ENCODE data around the gene LIAS. TPM values are rescaled to one million over a fixed set of nuclear protein-coding genes. Genes with fewer than 3 reads are reported as not detected.
A peak's percentile ranks its signal among the peaks of the same experiment; 100 is the strongest.

Gene LIAS
- total and polyA plus RNA-seq, 2 of the 13 experiments (the other 11 are each of a cell fraction or from before 2014, with no cell fraction given): 16.0 to 16.6 TPM

DNA sequence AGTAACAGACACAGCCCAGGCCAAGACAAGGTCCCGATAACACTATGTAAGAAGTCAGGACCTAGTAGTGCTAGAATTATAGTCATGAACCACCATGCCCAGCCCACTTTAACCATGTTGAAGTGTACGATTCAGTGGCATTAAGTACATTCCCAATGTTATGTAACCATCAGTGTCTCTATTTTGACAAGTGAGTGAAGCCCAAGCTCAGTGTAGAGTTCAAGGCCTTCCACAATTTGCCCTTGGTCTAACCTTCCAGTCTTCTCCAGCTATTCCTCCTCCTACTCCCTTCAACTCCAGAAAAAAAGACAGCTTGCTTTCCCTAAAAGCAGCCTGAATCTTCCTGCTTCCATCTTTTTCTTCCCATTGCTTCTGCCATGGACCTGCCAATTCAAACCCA, 31.5 kb downstream of the LIAS start:
- intact Hi-C loops (cut with micrococcal nuclease; ENCODE audit: unreplicated experiment) (no loop called here), in situ Hi-C loops (cut with HindIII; ENCODE audit: extremely low pct_ligation_motif_present, low pct_unique_long_range_greater_than_20kb) (no loop called here)
- FAIRE-seq (no peak), DNase-seq (ENCODE audit: low spot score) (no peak), ATAC-seq (no peak)
- H3K79me2 ChIP-seq (ENCODE audit: insufficient read depth, low read length): no peaks in the 10 kb centered on the region
- no peaks in the 10 kb centered on the region for H3K36me3 ChIP-seq (replicated peaks in 1 of 2; ENCODE audit: control insufficient read depth in 1 of 2, insufficient read depth in 2 of 2, low read length in 2 of 2)
- no TSS peak for BruUV-seq (replicated peaks)
- peaks cover 54% of the 10 kb centered on the region for H3K4me1 ChIP-seq (ENCODE audit: insufficient read depth, low read length)
- no peaks in the 10 kb centered on the region for H4K20me1 ChIP-seq (ENCODE audit: insufficient read depth, low read length)
- ChIA-PET POLR2A (no interaction called here), CTCF (ENCODE audit: low intra/inter-chr PET ratio, low total read pairs) (no interaction called here)
- H3K27me3 ChIP-seq (ENCODE audit: control insufficient read depth in 1 of 2, insufficient read depth in 2 of 2, low read length in 2 of 2): no peaks in the 10 kb centered on the region
- 0 out of 2 replicates have a peak, but pooled peaks have one; percentile 14 for TF ChIP-seq HNF4A (CRISPR knock-in tag; IDR thresholded peaks at IDR 0.05)
- TF ChIP-seq ESRRA (CRISPR knock-in tag; IDR thresholded peaks at IDR 0.05; ENCODE audit: low read depth): peak; percentile 83
- TF ChIP-seq EZH2 (conservative IDR thresholded peaks at IDR 0.05; ENCODE audit: low read depth, low read length): no peak
- TF ChIP-seq, protein P1, sequence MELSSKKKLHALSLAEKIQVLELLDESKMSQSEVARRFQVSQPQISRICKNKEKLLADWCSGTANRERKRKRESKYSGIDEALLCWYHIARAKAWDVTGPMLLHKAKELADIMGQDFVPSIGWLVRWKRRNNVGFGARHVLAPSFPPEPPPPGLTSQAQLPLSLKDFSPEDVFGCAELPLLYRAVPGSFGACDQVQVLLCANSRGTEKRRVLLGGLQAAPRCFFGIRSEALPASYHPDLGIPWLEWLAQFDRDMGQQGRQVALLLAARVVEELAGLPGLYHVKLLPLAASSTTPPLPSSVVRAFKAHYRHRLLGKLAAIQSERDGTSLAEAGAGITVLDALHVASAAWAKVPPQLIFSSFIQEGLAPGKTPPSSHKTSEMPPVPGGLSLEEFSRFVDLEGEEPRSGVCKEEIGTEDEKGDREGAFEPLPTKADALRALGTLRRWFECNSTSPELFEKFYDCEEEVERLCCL (CRISPR knock-in tag; IDR thresholded peaks at IDR 0.05; ENCODE audit: borderline replicate concordance): no peak
- TF ChIP-seq, protein P2, sequence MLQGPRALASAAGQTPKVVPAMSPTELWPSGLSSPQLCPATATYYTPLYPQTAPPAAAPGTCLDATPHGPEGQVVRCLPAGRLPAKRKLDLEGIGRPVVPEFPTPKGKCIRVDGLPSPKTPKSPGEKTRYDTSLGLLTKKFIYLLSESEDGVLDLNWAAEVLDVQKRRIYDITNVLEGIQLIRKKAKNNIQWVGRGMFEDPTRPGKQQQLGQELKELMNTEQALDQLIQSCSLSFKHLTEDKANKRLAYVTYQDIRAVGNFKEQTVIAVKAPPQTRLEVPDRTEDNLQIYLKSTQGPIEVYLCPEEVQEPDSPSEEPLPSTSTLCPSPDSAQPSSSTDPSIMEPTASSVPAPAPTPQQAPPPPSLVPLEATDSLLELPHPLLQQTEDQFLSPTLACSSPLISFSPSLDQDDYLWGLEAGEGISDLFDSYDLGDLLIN (CRISPR knock-in tag; IDR thresholded peaks at IDR 0.05; ENCODE audit: borderline replicate concordance): no peak
- TF ChIP-seq KDM2A (CRISPR knock-in tag; IDR thresholded peaks at IDR 0.05; ENCODE audit: borderline replicate concordance, low read depth): no peak
- no peak for TF ChIP-seq ZNF775 (CRISPR knock-in tag; IDR thresholded peaks at IDR 0.05; ENCODE audit: borderline replicate concordance)
- no peak for TF ChIP-seq NR2F6 (IDR thresholded peaks at IDR 0.05)
- no peak for TF ChIP-seq NR2F6 (CRISPR knock-in tag; IDR thresholded peaks at IDR 0.05)
- TF ChIP-seq, protein P3, sequence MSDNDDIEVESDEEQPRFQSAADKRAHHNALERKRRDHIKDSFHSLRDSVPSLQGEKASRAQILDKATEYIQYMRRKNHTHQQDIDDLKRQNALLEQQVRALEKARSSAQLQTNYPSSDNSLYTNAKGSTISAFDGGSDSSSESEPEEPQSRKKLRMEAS (IDR thresholded peaks at IDR 0.05): no peak
- TF ChIP-seq RARA (CRISPR knock-in tag; IDR thresholded peaks at IDR 0.05): peak; percentile 64
- TF ChIP-seq MXI1 (IDR thresholded peaks at IDR 0.05; ENCODE audit: borderline replicate concordance, low read depth, low read length): no peak
- TF ChIP-seq, protein P4, sequence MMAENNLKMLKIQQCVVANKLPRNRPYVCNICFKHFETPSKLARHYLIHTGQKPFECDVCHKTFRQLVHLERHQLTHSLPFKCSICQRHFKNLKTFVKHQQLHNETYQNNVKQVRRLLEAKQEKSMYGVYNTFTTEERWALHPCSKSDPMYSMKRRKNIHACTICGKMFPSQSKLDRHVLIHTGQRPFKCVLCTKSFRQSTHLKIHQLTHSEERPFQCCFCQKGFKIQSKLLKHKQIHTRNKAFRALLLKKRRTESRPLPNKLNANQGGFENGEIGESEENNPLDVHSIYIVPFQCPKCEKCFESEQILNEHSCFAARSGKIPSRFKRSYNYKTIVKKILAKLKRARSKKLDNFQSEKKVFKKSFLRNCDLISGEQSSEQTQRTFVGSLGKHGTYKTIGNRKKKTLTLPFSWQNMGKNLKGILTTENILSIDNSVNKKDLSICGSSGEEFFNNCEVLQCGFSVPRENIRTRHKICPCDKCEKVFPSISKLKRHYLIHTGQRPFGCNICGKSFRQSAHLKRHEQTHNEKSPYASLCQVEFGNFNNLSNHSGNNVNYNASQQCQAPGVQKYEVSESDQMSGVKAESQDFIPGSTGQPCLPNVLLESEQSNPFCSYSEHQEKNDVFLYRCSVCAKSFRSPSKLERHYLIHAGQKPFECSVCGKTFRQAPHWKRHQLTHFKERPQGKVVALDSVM (CRISPR knock-in tag; IDR thresholded peaks at IDR 0.05): no peak
- no peak overlapping the region for H3K4me2 ChIP-seq (ENCODE audit: low read depth, low read length)
- no peaks in the 10 kb centered on the region for H3K9me3 ChIP-seq (ENCODE audit: low read length)
- H3K27ac ChIP-seq (ENCODE audit: extremely low read length, insufficient read depth, low read length): no peak overlapping the region
- WGBS (ENCODE audit: low lambda C conversion rate): 68% methylated on average over 2 of the region's 2 CpGs
- no peak overlapping the region for H3K9ac ChIP-seq (ENCODE audit: insufficient read depth, low read depth, low read length)
- no peak overlapping the region for H3K4me3 ChIP-seq (replicated peaks in 1 of 3; ENCODE audit: insufficient read depth in 1 of 3, low read depth in 2 of 3, low read length in 3 of 3)
- no peak overlapping the region for H2AFZ ChIP-seq (ENCODE audit: low read length)

All from HepG2 (cell line).